HL-60 (cell line): ENCODE data around the gene DENND1A.

Experiments used
- DNase-seq, 2 experiments: peaks; one replicate each; pipeline ENCODE4 v3.0.0-alpha.2; 2010 to 2020; ENCODE audit warnings: low read depth in 1 of 2, low spot score in 1 of 2
- H3K27ac ChIP-seq: fragments of 250-450 bp; sonication (Bioruptor Pico); replicated peaks from 2 replicates; pipeline ENCODE4 v1.5.1; 2020; ENCODE audit warnings: mild to moderate bottlenecking, moderate library complexity
- H3K27me3 ChIP-seq: fragments of 250-450 bp; sonication (Bioruptor Pico); 2 replicates; pipeline ENCODE4 v1.5.1; 2021; ENCODE audit warnings: mild to moderate bottlenecking, moderate library complexity; ENCODE audit not compliant: insufficient read depth, poor library complexity, severe bottlenecking
- H3K4me3 ChIP-seq: replicated peaks from 2 replicates; pipeline ENCODE4 v1.5.1; 2011; ENCODE audit warnings: mild to moderate bottlenecking, control low read depth, low read length; ENCODE audit not compliant: insufficient read depth
- CTCF ChIP-seq: IDR thresholded peaks from one replicate; pipeline ENCODE4 v1.5.1; 2011; ENCODE audit warnings: low read length, control low read depth, inconsistent platforms; ENCODE audit not compliant: insufficient read depth
- GABPA ChIP-seq: IDR thresholded peaks from 2 replicates; pipeline ENCODE4 v1.6.1; 2012; ENCODE audit warnings: low read depth
- POLR2AphosphoS5 ChIP-seq: IDR thresholded peaks from 2 replicates; pipeline ENCODE4 v1.6.1; 2012; ENCODE audit warnings: low read depth
- REST ChIP-seq: IDR thresholded peaks from 2 replicates; pipeline ENCODE4 v1.6.1; 2012; ENCODE audit warnings: low read depth; ENCODE audit not compliant: insufficient replicate concordance
- SPI1 ChIP-seq: IDR thresholded peaks from 2 replicates; pipeline ENCODE4 v1.6.1; 2012; ENCODE audit warnings: low read depth, mild to moderate bottlenecking, borderline replicate concordance

Gene DENND1A

GRCh38 chr9:123654994-123655637, 274.8 kb downstream of the DENND1A start:
- Histone ChIP-seq H3K4me3 (no peak overlapping the region), H3K27ac (no peak overlapping the region), H3K27me3 (no peaks in the 10 kb centered on the region)
- no peak for DNase-seq
- TF ChIP-seq GABPA = no peak
- peak; percentile 33; the same call in 1 of the 2 replicates for TF ChIP-seq SPI1

- Histone ChIP-seq H3K27ac (no peak overlapping the region), H3K27me3 (no peaks in the 10 kb centered on the region), H3K4me3 (no peak overlapping the region)
- TF ChIP-seq GABPA = no peak
- no peak for TF ChIP-seq CTCF
- TF ChIP-seq SPI1 = no peak
- no peak for TF ChIP-seq REST
- TF ChIP-seq POLR2AphosphoS5 = no peak
- no peak for DNase-seq
Observed at GRCh38 chr9:123654218-123654993, 275.5 kb downstream of the DENND1A start.

- Histone ChIP-seq H3K4me3 (no peak overlapping the region), H3K27ac (no peak overlapping the region), H3K27me3 (no peaks in the 10 kb centered on the region)
- no peak for TF ChIP-seq CTCF
- TF ChIP-seq POLR2AphosphoS5 = no peak
- no peak for TF ChIP-seq SPI1
- TF ChIP-seq GABPA = no peak
- TF ChIP-seq REST = no peak
- DNase-seq = no peak
Observed at GRCh38 chr9:123652416-123652815, 277.5 kb downstream of the DENND1A start.

GRCh38 chr9:123651871-123652270, 278.1 kb downstream of the DENND1A start:
- Histone ChIP-seq H3K4me3 (no peak overlapping the region), H3K27me3 (no peaks in the 10 kb centered on the region), H3K27ac (no peak overlapping the region)
- no peak for DNase-seq
- TF ChIP-seq SPI1 (no peak), GABPA (no peak), CTCF (no peak), REST (no peak), POLR2AphosphoS5 (no peak)
